A549 (cell line): ENCODE results near the gene DAZAP1. TPM values are rescaled to one million over a fixed set of nuclear protein-coding genes. Genes with fewer than 3 reads are reported as not detected.

Experiments used
- ATAC-seq, 2 experiments: fragments of 200-7000 bp in 1 of 2; fragments of >200 bp in 1 of 2; cut with Nextera tagmentation in 1 of 2; cut with Tn5 transposase in 1 of 2; 3 replicates each; pipeline versions ENCODE4 v1.8.0 to v1.9.1; 2018 to 2020; ENCODE audit warnings: mild to moderate bottlenecking in 1 of 2, moderate library complexity in 1 of 2
- CTCF ChIA-PET: fragments of 300-600 bp; sonication (Branson Sonifier 250); formaldehyde crosslinking; extraction: SDS; loops from one replicate; lab custom pipeline; 2021; ENCODE audit warnings: antibody characterized with exemption, inconsistent platforms; lab: Yijun Ruan, JAX
- POLR2A ChIA-PET: fragments of 350-600 bp; formaldehyde crosslinking; extraction: SDS; loops from one replicate; lab custom pipeline; 2021; ENCODE audit warnings: antibody characterized with exemption, inconsistent platforms; lab: Yijun Ruan, JAX
- DNase-seq, 2 experiments: peaks; one replicate each; pipeline versions ENCODE4 v3.0.0 to v3.0.0-alpha.2; 2011 to 2016; ENCODE audit warnings: low read depth in 1 of 2, low spot score in 1 of 2
- FAIRE-seq: peaks from 2 replicates; lab custom pipeline; 2011; peaks lifted over from hg19 to GRCh38; lab: Jason Lieb, UNC
- H3K27ac ChIP-seq, 2 experiments: fragments of >200 bp; sonication (Bioruptor Twin); formaldehyde crosslinking; 3 replicates each; pipeline ENCODE4 v1.5.1; 2016 to 2017
- H3K4me1 ChIP-seq: fragments of >200 bp; sonication (Bioruptor Twin); formaldehyde crosslinking; 3 replicates; pipeline ENCODE4 v1.6.1; 2016
- H3K4me2 ChIP-seq: fragments of >200 bp; sonication (Bioruptor Twin); formaldehyde crosslinking; 3 replicates; pipeline ENCODE4 v1.6.1; 2016
- H3K4me3 ChIP-seq: fragments of >200 bp; sonication (Bioruptor Twin); formaldehyde crosslinking; 3 replicates; pipeline ENCODE4 v1.5.1; 2016
- H3K9me3 ChIP-seq: fragments of >200 bp; sonication (Bioruptor Twin); formaldehyde crosslinking; 3 replicates; pipeline ENCODE4 v1.6.1; 2016
- ATOH8 ChIP-seq: fragments of 250-450 bp; sonication (Bioruptor Pico); IDR thresholded peaks from 2 replicates; pipeline ENCODE4 v1.5.0; 2020; ENCODE audit warnings: low read depth, mild to moderate bottlenecking, moderate library complexity
- BCL3 ChIP-seq: fragments of >200 bp; sonication (Bioruptor Twin); formaldehyde crosslinking; IDR thresholded peaks from 3 replicates; pipeline ENCODE4 v1.6.1; 2016
- CHD4 ChIP-seq: fragments of 200-600 bp; sonication (generic); IDR thresholded peaks from 2 replicates; pipeline ENCODE4 v1.6.1; 2016; ENCODE audit warnings: antibody characterized with exemption, mild to moderate bottlenecking, borderline replicate concordance
- E2F6 ChIP-seq: IDR thresholded peaks from 2 replicates; pipeline ENCODE4 v1.6.1; 2012; ENCODE audit warnings: low read depth, borderline replicate concordance
- ESRRA ChIP-seq: fragments of 150-350 bp; IDR thresholded peaks from 2 replicates; pipeline ENCODE4 v1.6.1; 2014; ENCODE audit warnings: mild to moderate bottlenecking, low read length, borderline replicate concordance
- FOSL2 ChIP-seq, 2 experiments: fragments of 450-650 bp in 1 of 2; fragments of >200 bp in 1 of 2; sonication (Bioruptor Twin) in 1 of 2; formaldehyde crosslinking; IDR thresholded peaks; 2 replicates each; pipeline versions ENCODE4 v1.5.0 to v1.6.1; 2016 to 2020; ENCODE audit warnings: mild to moderate bottlenecking in 1 of 2, moderate library complexity in 1 of 2
- JUN ChIP-seq, 2 experiments: fragments of >200 bp; sonication (Bioruptor Twin); formaldehyde crosslinking; IDR thresholded peaks; 2 replicates in 1 of 2; 3 replicates in 1 of 2; pipeline ENCODE4 v1.6.1; 2016 to 2017
- KDM1A ChIP-seq: fragments of 200-600 bp; sonication (generic); IDR thresholded peaks from 2 replicates; pipeline ENCODE4 v1.6.1; 2016; ENCODE audit warnings: low read depth, mild to moderate bottlenecking
- MAFK ChIP-seq: fragments of 450-650 bp; IDR thresholded peaks from 2 replicates; pipeline ENCODE4 v1.6.1; 2014; ENCODE audit not compliant: partially characterized antibody
- MAX ChIP-seq: IDR thresholded peaks from 2 replicates; pipeline ENCODE4 v1.6.1; 2012
- PHF8 ChIP-seq: fragments of 200-600 bp; sonication (generic); IDR thresholded peaks from 2 replicates; pipeline ENCODE4 v1.6.1; 2016; ENCODE audit warnings: low read depth, mild to moderate bottlenecking, antibody characterized with exemption, moderate library complexity, borderline replicate concordance
- POLR2AphosphoS2 ChIP-seq: conservative IDR thresholded peaks from 2 replicates; pipeline ENCODE4 v1.6.1; 2012; ENCODE audit warnings: low read length, improper control_type of control experiment, inconsistent platforms
- RNF2 ChIP-seq: fragments of 200-600 bp; sonication (generic); IDR thresholded peaks from 2 replicates; pipeline ENCODE4 v1.6.1; 2016; ENCODE audit warnings: low read depth, mild to moderate bottlenecking, antibody characterized with exemption, moderate library complexity, borderline replicate concordance
- SREBF2 ChIP-seq: fragments of 450-650 bp; IDR thresholded peaks from 2 replicates; pipeline ENCODE4 v1.6.1; 2014; ENCODE audit warnings: mild to moderate bottlenecking, moderate library complexity
- USF2 ChIP-seq: fragments of 450-650 bp; IDR thresholded peaks from 2 replicates; pipeline ENCODE4 v1.6.1; 2014; ENCODE audit warnings: antibody characterized with exemption
- ZC3H11A ChIP-seq: fragments of 450-650 bp; IDR thresholded peaks from 2 replicates; pipeline ENCODE4 v1.6.1; 2014; ENCODE audit warnings: antibody characterized with exemption, mild to moderate bottlenecking
- WGBS: methylation state at CpG from one replicate; pipeline ENCODE4 v1.1.6; 2017; ENCODE audit errors: missing lambda C conversion rate; 5-methylcytosine and 5-hydroxymethylcytosine counted together
- polyA plus RNA-seq, 4 experiments: library from polyadenylated mRNA; depleted of rRNA in 3 of 4; stranded (reverse); fragments of >200 nt; fragmentation: RNase III in 1 of 4; extraction: RNeasy Plus Mini Kit Qiagen cat#74134 plus additional on column Dnase treatment in 1 of 4; gene quantifications; 2 replicates in 3 of 4; 3 replicates in 1 of 4; pipeline ENCODE4 v1.2.3, GENCODE V29; 2011 to 2017

Gene DAZAP1
- polyA plus RNA-seq, 2 of the 4 experiments (the other 2 are of a cell fraction), result 58.9 to 86.3 TPM

- WGBS, result 95% methylated on average over 15 of the region's 45 CpGs
- CTCF ChIA-PET, result no interaction called here
Observed at GRCh38 chr19:1387684-1388636, 19.4 kb upstream of the DAZAP1 start.

GRCh38 chr19:1388637-1389026 lies 18.8 kb upstream of the DAZAP1 start:
- Histone ChIP-seq H3K4me3 (no peak overlapping the region), H3K4me2 (no peak overlapping the region), H3K9me3 (no peaks in the 10 kb centered on the region), H3K27ac (no peak overlapping the region), H3K4me1 (peaks cover 4% of the 10 kb centered on the region; the same call in 1 of the 3 replicates)
- DNase-seq (no peak), FAIRE-seq (no peak), ATAC-seq (no peak)
- POLR2A ChIA-PET, result no interaction called here
- no peak for TF ChIP-seq ZC3H11A
- no peak for TF ChIP-seq KDM1A
- TF ChIP-seq ATOH8 (CRISPR knock-in tag), result no peak
- TF ChIP-seq USF2, result no peak
- no peak for TF ChIP-seq PHF8
- no peak for TF ChIP-seq E2F6
- TF ChIP-seq MAFK, result no peak
- no peak for TF ChIP-seq SREBF2
- no peak for TF ChIP-seq BCL3
- no peak for TF ChIP-seq POLR2AphosphoS2
- no peak for TF ChIP-seq FOSL2 (IDR thresholded peaks at IDR 0.05)
- TF ChIP-seq FOSL2 (CRISPR knock-in tag; IDR thresholded peaks at IDR 0.05), result no peak
- TF ChIP-seq MAX, result no peak
- no peak for TF ChIP-seq RNF2
- no peak for TF ChIP-seq ESRRA
- TF ChIP-seq CHD4, result no peak
- 96% methylated on average over 15 of the region's 17 CpGs for WGBS
- CTCF ChIA-PET, result no interaction called here

More at GRCh38 chr19:1387684-1388636, 19.4 kb upstream of the DAZAP1 start:
- Histone ChIP-seq H3K9me3 (no peaks in the 10 kb centered on the region), H3K4me3 (no peak overlapping the region), H3K4me2 (no peak overlapping the region), H3K27ac (no peak overlapping the region), H3K4me1 (peaks cover 4% of the 10 kb centered on the region; the same call in 1 of the 3 replicates)
- no peak for TF ChIP-seq JUN (IDR thresholded peaks at IDR 0.05)
- no peak for ATAC-seq
- FAIRE-seq, result no peak
- POLR2A ChIA-PET, result no interaction called here
- DNase-seq, result no peak
